ENCODE measurements around the gene LAMA2. TPM values are rescaled to one million over a fixed set of nuclear protein-coding genes. Genes with fewer than 3 reads are reported as not detected.

Gene LAMA2
- total and polyA plus RNA-seq, 7 donors, result 8.8 to 59.0 (median 27.3) TPM

DNA sequence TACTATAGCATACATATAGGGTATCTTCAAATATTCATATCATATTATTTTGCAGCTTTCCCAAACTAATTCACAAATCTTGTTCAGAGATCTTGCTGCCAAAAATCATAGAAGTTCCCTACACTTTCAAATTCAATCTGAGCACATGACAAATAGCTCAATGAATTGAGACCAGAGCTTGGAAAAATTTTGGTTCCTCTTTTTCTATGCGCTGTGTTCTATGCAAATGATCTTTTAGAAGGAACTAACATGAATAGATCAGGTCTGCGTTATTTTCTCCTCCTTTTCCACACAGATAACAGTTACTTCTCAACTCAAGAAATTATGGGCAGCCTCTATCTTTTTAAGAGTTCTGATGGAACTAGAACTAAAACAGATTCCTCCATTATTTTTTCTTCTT is 510.7 kb downstream of the LAMA2 start:
- peaks cover 0 to 32% of the 10 kb centered on the region in 2 donors for H3K36me3 ChIP-seq (ENCODE audit: insufficient read depth in 1 of 2, low read depth in 1 of 2)
- H3K27ac ChIP-seq, result no peak overlapping the region
- H3K9me3 ChIP-seq, result no peaks in the 10 kb centered on the region
- no peaks in the 10 kb centered on the region for H3K4me1 ChIP-seq
- H3K27me3 ChIP-seq (ENCODE audit: insufficient read depth in 3 of 3, low read length in 2 of 3), result no peaks in the 10 kb centered on the region
- no peak overlapping the region for H3K4me3 ChIP-seq
- DNase-seq, result no peak
- 72 to 92% (median 91%) methylated on average over 2 of the region's 2 CpGs for WGBS, 3 donors
- intact Hi-C loops (cut with DNase I), result no loop called here
- TF ChIP-seq, protein P1, sequence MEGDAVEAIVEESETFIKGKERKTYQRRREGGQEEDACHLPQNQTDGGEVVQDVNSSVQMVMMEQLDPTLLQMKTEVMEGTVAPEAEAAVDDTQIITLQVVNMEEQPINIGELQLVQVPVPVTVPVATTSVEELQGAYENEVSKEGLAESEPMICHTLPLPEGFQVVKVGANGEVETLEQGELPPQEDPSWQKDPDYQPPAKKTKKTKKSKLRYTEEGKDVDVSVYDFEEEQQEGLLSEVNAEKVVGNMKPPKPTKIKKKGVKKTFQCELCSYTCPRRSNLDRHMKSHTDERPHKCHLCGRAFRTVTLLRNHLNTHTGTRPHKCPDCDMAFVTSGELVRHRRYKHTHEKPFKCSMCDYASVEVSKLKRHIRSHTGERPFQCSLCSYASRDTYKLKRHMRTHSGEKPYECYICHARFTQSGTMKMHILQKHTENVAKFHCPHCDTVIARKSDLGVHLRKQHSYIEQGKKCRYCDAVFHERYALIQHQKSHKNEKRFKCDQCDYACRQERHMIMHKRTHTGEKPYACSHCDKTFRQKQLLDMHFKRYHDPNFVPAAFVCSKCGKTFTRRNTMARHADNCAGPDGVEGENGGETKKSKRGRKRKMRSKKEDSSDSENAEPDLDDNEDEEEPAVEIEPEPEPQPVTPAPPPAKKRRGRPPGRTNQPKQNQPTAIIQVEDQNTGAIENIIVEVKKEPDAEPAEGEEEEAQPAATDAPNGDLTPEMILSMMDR (IDR thresholded peaks at IDR 0.05), result no peak
- ATAC-seq, result no peak

DNA sequence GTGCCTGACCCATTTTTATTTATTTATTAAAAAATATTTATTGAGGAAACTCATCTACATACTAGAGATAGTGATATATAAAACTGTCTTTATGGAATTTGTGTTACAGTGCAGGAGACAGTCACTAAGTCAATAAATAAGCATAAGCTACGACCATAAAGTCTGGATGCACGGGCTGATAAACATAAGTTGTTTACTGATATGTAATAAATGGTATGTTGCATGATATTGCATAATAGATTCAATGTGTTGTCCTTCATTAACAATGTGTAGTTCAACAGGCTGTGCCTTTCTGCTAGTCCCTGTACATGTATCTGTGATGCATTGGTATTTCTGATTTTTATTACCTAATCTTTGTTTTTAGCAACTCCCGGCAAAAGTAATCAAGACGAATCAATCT is 515.8 kb downstream of the LAMA2 start:
- WGBS, 3 donors, result 95 to 98% (median 97%) methylated on average over 4 of the region's 4 CpGs
- intact Hi-C loops (cut with DNase I), result no loop called here
- Histone ChIP-seq H3K4me1 (no peaks in the 10 kb centered on the region), H3K4me3 (no peak overlapping the region), H3K27ac (no peak overlapping the region), H3K9me3 (no peaks in the 10 kb centered on the region), H3K27me3 (ENCODE audit: insufficient read depth in 3 of 3, low read length in 2 of 3) (no peaks in the 10 kb centered on the region), H3K36me3 (ENCODE audit: insufficient read depth in 1 of 2, low read depth in 1 of 2) (peaks cover 0 to 19% of the 10 kb centered on the region in 2 donors)
- TF ChIP-seq, protein P1 (IDR thresholded peaks at IDR 0.05), result no peak
- no peak for ATAC-seq
- DNase-seq, result no peak

DNA sequence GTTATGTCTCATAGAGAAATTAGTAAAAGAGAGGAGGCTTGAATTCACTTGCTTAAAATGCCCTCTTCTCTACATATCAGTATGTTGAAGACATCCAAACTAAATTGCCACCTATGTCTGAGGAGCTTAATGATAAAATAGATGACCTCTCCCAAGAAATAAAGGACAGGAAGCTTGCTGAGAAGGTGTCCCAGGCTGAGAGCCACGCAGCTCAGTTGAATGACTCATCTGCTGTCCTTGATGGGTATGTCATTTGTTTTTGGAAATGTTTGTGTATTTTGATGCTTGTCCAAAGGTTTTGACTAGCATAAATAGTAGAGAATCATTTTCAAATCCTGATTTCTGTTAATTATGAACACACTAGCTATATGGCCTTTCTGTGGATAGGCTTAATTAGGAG is 519.3 kb downstream of the LAMA2 start:
- Histone ChIP-seq H3K36me3 (ENCODE audit: insufficient read depth in 1 of 2, low read depth in 1 of 2) (peaks cover 0 to 30% of the 10 kb centered on the region in 2 donors), H3K27me3 (ENCODE audit: insufficient read depth in 3 of 3, low read length in 2 of 3) (no peaks in the 10 kb centered on the region), H3K4me3 (no peak overlapping the region), H3K27ac (no peak overlapping the region), H3K4me1 (no peaks in the 10 kb centered on the region), H3K9me3 (no peaks in the 10 kb centered on the region)
- TF ChIP-seq, protein P1 (IDR thresholded peaks at IDR 0.05), result no peak
- 48 to 77% (median 63%) methylated on average over 1 of the region's 1 CpG for WGBS, 3 donors
- DNase-seq (no peak), ATAC-seq (no peak)
- intact Hi-C loops (cut with DNase I), result no loop called here

DNA sequence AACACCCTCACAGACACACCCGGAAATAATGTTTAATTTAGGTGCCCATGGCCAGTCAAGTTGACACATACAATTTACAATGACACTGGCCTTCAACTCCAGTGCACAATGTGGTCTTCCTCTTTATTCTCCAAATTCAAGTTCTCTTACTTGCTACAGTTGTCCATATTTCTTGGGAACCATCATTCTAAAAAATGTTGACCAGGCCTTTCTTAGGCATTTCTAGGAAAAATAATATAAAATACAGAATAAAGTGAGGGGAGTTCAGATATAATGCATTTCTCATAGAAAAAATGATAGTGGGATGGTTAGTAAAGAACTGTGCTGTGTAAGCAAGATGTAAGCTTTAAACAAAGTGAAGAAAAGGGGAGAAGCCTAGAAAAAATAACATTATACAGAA is 528.2 kb downstream of the LAMA2 start:
- H3K9me3 ChIP-seq, result no peaks in the 10 kb centered on the region
- no peaks in the 10 kb centered on the region for H3K27me3 ChIP-seq (ENCODE audit: insufficient read depth in 3 of 3, low read length in 2 of 3)
- H3K27ac ChIP-seq, result no peak overlapping the region
- H3K4me3 ChIP-seq, result no peak overlapping the region
- TF ChIP-seq, protein P1 (IDR thresholded peaks at IDR 0.05), result no peak
- intact Hi-C loops (cut with DNase I), result no loop called here
- whole genome bisulfite sequencing, 3 donors, result 95 to 100% (median 97%) methylated on average over 1 of the region's 1 CpG
- ATAC-seq, result no peak
- no peak for DNase-seq
- peaks cover 0 to 14% of the 10 kb centered on the region in 2 donors for H3K36me3 ChIP-seq (ENCODE audit: insufficient read depth in 1 of 2, low read depth in 1 of 2)
- no peaks in the 10 kb centered on the region for H3K4me1 ChIP-seq

DNA sequence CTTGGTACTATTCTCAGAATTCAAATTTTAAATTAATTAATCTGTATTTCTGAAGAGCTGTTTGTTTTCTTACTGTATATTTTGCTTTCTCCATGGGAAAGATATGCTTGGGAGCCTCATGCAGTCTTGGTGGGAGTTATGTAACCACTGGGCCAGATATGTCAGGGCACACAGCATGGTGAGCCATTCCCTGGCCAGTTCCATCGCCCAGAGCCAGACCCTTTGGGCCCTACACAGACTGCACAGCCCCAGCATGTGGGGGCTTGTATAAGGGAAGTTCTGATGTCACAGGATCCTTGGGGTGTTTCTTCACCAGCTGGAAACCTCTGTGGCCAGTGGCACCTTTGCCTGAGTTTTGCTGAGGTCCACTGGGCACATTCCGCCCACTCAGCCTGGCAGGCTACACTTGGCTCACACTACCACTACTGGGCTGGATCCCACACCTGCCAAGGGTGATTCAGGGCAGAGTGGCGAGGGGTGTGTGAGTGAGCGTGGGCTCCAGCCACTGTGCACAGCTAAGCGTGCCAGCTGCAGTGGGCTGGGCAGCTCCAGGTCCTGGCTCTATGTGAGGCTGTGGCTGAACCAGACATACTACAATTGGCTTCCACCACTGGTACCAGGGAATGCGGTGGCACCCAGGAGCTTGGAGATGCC is 533.5 kb downstream of the LAMA2 start:
- Histone ChIP-seq H3K4me3 (no peak overlapping the region), H3K4me1 (no peaks in the 10 kb centered on the region), H3K27ac (no peak overlapping the region), H3K36me3 (ENCODE audit: insufficient read depth in 1 of 2, low read depth in 1 of 2) (no peaks in the 10 kb centered on the region), H3K27me3 (ENCODE audit: insufficient read depth in 3 of 3, low read length in 2 of 3) (no peaks in the 10 kb centered on the region), H3K9me3 (no peaks in the 10 kb centered on the region)
- TF ChIP-seq, protein P1 (IDR thresholded peaks at IDR 0.05), result no peak
- ATAC-seq (peak in 3 of 4 donors; percentile 54 to 63 (median 54)), DNase-seq (no peak)
- intact Hi-C loops (cut with DNase I), result no loop called here
- WGBS, 3 donors, result 44 to 65% (median 45%) methylated on average over 6 of the region's 6 CpGs
